Muscle of leg (tissue), 11 donors: ENCODE results near the gene ZBTB7C. TPM values are rescaled to one million over a fixed set of nuclear protein-coding genes. Genes with fewer than 3 reads are reported as not detected.
A peak's percentile ranks its signal among the peaks of the same experiment; 100 is the strongest.

Experiments
- DNase-seq: peaks from one replicate; pipeline ENCODE4 v3.0.0; 2013
- H3K27ac ChIP-seq: one replicate; pipeline ENCODE4 v1.5.1; 2013; ENCODE audit warnings: mild to moderate bottlenecking, low read length, control low read depth
- H3K27me3 ChIP-seq: one replicate; pipeline ENCODE4 v1.6.1; 2013; ENCODE audit warnings: low read length; ENCODE audit not compliant: control insufficient read depth, insufficient read depth
- H3K36me3 ChIP-seq: one replicate; pipeline ENCODE4 v1.6.1; 2013; ENCODE audit warnings: low read length; ENCODE audit not compliant: control insufficient read depth, insufficient read depth
- H3K4me1 ChIP-seq: one replicate; pipeline ENCODE4 v1.6.1; 2013; ENCODE audit warnings: low read length; ENCODE audit not compliant: control insufficient read depth, insufficient read depth
- H3K4me3 ChIP-seq: one replicate; pipeline ENCODE4 v1.5.1; 2013; ENCODE audit warnings: low read length, control low read depth
- H3K9me3 ChIP-seq: replicated peaks from 2 replicates; pipeline ENCODE4 v1.6.1; 2013; ENCODE audit warnings: low read depth, low read length; ENCODE audit not compliant: control insufficient read depth
- WGBS: methylation state at CpG from one replicate; pipeline ENCODE4 v1.1.5; 2013; ENCODE audit warnings: missing lambda C conversion rate; ENCODE audit not compliant: insufficient coverage; 5-methylcytosine and 5-hydroxymethylcytosine counted together
- polyA plus RNA-seq, 8 donors: library from polyadenylated mRNA; unstranded; fragments of 120-200 nt; gene quantifications; one replicate each; pipeline versions ENCODE4 v1.2.1 to v1.2.3, GENCODE V29; 2013; ENCODE audit warnings: inconsistent platforms in 1 of 8, low replicate concordance in 1 of 8; ENCODE audit not compliant: insufficient read length in 8 of 8, insufficient read depth in 1 of 8
- total RNA-seq: library from RNA; stranded (reverse); fragments of 120-200 nt; gene quantifications from one replicate; pipeline ENCODE4 v1.2.4, GENCODE V29; 2013

The ZBTB7C gene
- total and polyA plus RNA-seq, 9 donors: 2.8 to 5.6 (median 4.1) TPM

DNA sequence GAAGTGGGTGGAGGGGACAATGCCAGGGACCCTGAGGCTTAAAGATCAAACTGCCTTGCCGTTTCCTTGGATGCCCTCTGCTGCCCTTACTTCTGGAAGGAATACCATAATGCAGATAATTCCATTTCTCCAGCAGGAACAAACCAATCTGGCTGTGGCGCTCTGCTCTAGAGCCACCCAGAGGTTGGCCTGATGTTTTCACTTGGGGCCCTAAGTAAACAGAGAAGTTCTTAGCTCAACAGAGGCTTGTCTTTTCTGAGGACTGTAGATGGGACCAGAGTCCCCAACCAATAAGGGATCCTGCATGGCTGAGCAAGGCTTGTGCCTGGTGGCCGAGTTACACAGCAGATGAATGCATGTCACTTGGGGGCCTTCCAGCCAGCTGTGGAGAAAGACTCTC is 230.2 kb downstream of the ZBTB7C start:
- no peak for DNase-seq
- no peak overlapping the region for H3K27ac ChIP-seq

GRCh38 chr18:48176909-48177308 is 232.3 kb downstream of the ZBTB7C start:
- no peaks in the 10 kb centered on the region for H3K36me3 ChIP-seq
- no peaks in the 10 kb centered on the region for H3K27me3 ChIP-seq
- WGBS: 74% methylated on average over 2 of the region's 4 CpGs
- H3K27ac ChIP-seq: no peak overlapping the region
- DNase-seq: no peak
- no peak overlapping the region for H3K4me3 ChIP-seq
- peaks cover 2% of the 10 kb centered on the region for H3K9me3 ChIP-seq
- peaks cover 3% of the 10 kb centered on the region for H3K4me1 ChIP-seq

More for the DNA sequence above, 230.2 kb downstream of the ZBTB7C start:
- Histone ChIP-seq H3K4me1 (peaks cover 5% of the 10 kb centered on the region), H3K36me3 (no peaks in the 10 kb centered on the region), H3K4me3 (no peak overlapping the region), H3K27me3 (no peaks in the 10 kb centered on the region), H3K9me3 (peaks cover 2% of the 10 kb centered on the region)
- 64% methylated on average over 2 of the region's 3 CpGs for WGBS

DNA sequence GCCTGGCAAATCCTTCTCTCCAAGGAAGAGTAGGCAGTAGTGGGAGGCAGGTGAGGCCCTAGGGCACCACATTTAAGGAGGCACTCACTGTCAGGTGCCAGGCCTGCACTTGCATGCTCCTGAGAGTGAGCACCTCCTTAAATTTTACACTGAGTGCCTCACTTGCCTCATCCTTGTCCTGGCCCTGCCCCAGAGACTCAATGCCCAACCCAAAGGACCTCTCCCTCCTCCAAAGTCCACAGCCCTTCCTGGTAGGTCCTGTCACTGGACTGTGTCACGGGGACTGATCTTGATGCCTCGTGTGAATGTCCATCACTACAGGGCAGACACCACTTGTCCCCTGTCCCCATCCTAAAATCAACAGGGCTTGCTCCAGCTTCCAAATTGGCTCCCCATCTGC is 235.6 kb downstream of the ZBTB7C start:
- H3K4me1 ChIP-seq: no peaks in the 10 kb centered on the region
- DNase-seq: no peak
- no peak overlapping the region for H3K27ac ChIP-seq
- H3K9me3 ChIP-seq: peaks cover 2% of the 10 kb centered on the region
- 75% methylated on average over 2 of the region's 2 CpGs for WGBS
- no peaks in the 10 kb centered on the region for H3K27me3 ChIP-seq
- H3K4me3 ChIP-seq: no peak overlapping the region
- H3K36me3 ChIP-seq: no peaks in the 10 kb centered on the region

- Histone ChIP-seq H3K4me3 (no peak overlapping the region), H3K27me3 (no peaks in the 10 kb centered on the region), H3K9me3 (no peaks in the 10 kb centered on the region), H3K4me1 (peaks cover 6% of the 10 kb centered on the region), H3K36me3 (no peaks in the 10 kb centered on the region), H3K27ac (no peak overlapping the region)
- no peak for DNase-seq
- 80% methylated on average over 12 of the region's 19 CpGs for WGBS
Measured at GRCh38 chr18:48172226-48173006, 236.8 kb downstream of the ZBTB7C start.

GRCh38 chr18:48171490-48172188 is 237.5 kb downstream of the ZBTB7C start:
- H3K4me1 ChIP-seq: peaks cover 14% of the 10 kb centered on the region
- H3K27ac ChIP-seq: no peak overlapping the region
- 83% methylated on average over 5 of the region's 6 CpGs for WGBS
- DNase-seq: no peak
- no peaks in the 10 kb centered on the region for H3K27me3 ChIP-seq
- no peaks in the 10 kb centered on the region for H3K36me3 ChIP-seq
- no peak overlapping the region for H3K4me3 ChIP-seq
- H3K9me3 ChIP-seq: no peaks in the 10 kb centered on the region

DNA sequence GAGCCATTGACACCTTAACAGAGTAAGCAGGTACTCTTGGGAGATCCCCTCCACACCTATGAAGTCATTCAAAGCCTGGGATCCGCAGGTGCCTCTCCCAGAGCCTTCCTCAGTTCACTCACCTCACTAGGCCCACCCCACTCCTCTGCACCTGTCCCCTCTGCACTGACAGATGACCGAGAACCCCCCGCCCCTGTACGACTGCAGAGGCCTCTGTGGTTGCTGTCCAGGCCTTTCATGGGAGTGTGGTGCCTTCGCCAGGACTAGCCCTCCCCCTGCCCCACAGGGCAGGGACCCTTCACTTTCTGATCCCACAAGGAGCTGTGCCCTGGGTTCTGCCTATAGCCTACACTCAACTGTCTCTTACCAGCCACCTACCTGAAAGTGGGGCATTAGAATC is 238.5 kb downstream of the ZBTB7C start:
- Histone ChIP-seq H3K27me3 (no peaks in the 10 kb centered on the region), H3K27ac (no peak overlapping the region), H3K9me3 (no peaks in the 10 kb centered on the region), H3K4me3 (no peak overlapping the region), H3K4me1 (peaks cover 19% of the 10 kb centered on the region), H3K36me3 (no peaks in the 10 kb centered on the region)
- no peak for DNase-seq
- whole genome bisulfite sequencing: 92% methylated on average over 5 of the region's 5 CpGs

DNA sequence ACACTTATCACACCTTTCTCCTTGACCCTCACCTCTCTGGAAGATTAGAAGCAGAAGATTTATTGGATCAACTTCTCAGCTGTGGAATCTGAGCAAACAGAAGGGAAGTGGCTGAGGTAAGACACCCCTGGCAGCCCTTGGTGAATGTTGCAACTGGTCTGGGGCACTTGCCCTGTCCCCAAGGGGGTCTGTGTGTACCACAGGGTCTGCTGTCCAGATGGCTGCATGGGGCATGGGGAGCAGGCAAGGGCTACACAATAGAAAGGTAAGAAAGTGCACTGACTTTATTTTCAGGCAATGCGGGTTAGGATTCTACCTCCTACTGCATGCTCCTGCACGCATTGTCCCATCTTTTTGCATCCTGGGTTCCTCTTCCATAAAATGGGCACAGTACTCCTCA is 240.3 kb downstream of the ZBTB7C start:
- DNase-seq: no peak
- Histone ChIP-seq H3K27ac (no peak overlapping the region), H3K36me3 (no peaks in the 10 kb centered on the region), H3K4me3 (no peak overlapping the region), H3K9me3 (no peaks in the 10 kb centered on the region), H3K27me3 (no peaks in the 10 kb centered on the region), H3K4me1 (peaks cover 35% of the 10 kb centered on the region)
- 91% methylated on average over 2 of the region's 2 CpGs for WGBS

GRCh38 chr18:48167897-48168253 is 241.3 kb downstream of the ZBTB7C start:
- no peaks in the 10 kb centered on the region for H3K36me3 ChIP-seq
- H3K27ac ChIP-seq: no peak overlapping the region
- H3K4me3 ChIP-seq: no peak overlapping the region
- no peaks in the 10 kb centered on the region for H3K9me3 ChIP-seq
- peaks cover 45% of the 10 kb centered on the region for H3K4me1 ChIP-seq
- DNase-seq: no peak
- no peaks in the 10 kb centered on the region for H3K27me3 ChIP-seq
- WGBS: 68% methylated on average over 4 of the region's 5 CpGs

- 79% methylated on average over 7 of the region's 8 CpGs for WGBS
- no peaks in the 10 kb centered on the region for H3K36me3 ChIP-seq
- no peak overlapping the region for H3K27ac ChIP-seq
- DNase-seq: no peak
- H3K27me3 ChIP-seq: no peaks in the 10 kb centered on the region
- no peaks in the 10 kb centered on the region for H3K9me3 ChIP-seq
- H3K4me1 ChIP-seq: peaks cover 56% of the 10 kb centered on the region
- no peak overlapping the region for H3K4me3 ChIP-seq
Measured at GRCh38 chr18:48166336-48166875, 242.8 kb downstream of the ZBTB7C start.

DNA sequence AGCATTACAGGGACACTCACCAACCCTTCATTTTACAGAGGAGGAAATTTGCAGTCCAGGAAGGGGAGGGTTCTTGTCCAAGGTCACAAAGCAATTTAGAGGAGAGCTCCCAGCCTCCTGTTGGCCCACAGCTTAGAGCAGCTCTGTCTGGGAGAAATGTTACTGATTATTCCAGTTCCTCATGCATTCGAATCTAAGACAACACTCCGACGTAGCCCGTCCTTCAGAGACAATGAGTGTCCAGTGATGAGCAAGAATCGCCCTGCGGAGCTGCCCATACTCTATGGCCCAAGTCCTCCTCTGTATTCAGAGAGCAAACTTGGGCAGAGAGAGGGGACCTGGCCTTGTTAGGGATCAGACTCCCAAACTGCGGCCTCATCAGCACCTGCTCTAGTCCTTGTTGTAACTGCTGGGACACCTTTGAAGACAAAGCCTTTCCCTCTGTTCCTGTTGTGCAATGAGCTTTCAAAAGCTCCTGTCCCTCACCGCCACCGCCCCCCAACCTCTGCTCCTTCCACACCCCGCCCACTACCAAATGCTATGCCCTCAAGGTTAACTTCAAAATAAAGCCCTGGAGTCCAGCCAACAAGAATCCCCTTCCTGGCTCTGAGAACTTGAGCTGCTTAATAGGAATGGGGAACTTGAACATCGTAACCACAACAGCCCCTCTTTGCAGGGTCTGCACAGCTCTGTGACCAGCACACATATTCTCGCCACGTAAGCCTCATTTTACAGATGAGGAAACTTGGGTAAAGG is 243.9 kb downstream of the ZBTB7C start:
- Histone ChIP-seq H3K4me3 (no peak overlapping the region), H3K4me1 (peaks cover 64% of the 10 kb centered on the region), H3K36me3 (no peaks in the 10 kb centered on the region), H3K27ac (peak overlapping the region; percentile 52), H3K9me3 (no peaks in the 10 kb centered on the region), H3K27me3 (no peaks in the 10 kb centered on the region)
- 65% methylated on average over 9 of the region's 13 CpGs for WGBS
- DNase-seq: no peak
